PC-3 (cell line): ENCODE results near the gene PIEZO2.

ENCODE experiments used
- EZH2 ChIP-seq: fragments of 300-600 bp; sonication (generic); IDR thresholded peaks from one replicate; pipeline ENCODE4 v1.6.1; 2017; ENCODE audit warnings: antibody characterized with exemption, mild to moderate bottlenecking, low read length; ENCODE audit not compliant: unreplicated experiment
- EZH2phosphoT487 ChIP-seq: fragments of 300-600 bp; sonication (generic); IDR thresholded peaks from 2 replicates; pipeline ENCODE4 v1.6.1; 2018; ENCODE audit warnings: mild to moderate bottlenecking, antibody characterized with exemption, low read length, borderline replicate concordance
- TF ChIP-seq, protein P1 (sequence below): fragments of 300-600 bp; sonication (generic); conservative IDR thresholded peaks from 2 replicates; pipeline ENCODE4 v1.5.1; 2017; ENCODE audit warnings: antibody characterized with exemption, low read depth, mild to moderate bottlenecking, low read length

DNA sequence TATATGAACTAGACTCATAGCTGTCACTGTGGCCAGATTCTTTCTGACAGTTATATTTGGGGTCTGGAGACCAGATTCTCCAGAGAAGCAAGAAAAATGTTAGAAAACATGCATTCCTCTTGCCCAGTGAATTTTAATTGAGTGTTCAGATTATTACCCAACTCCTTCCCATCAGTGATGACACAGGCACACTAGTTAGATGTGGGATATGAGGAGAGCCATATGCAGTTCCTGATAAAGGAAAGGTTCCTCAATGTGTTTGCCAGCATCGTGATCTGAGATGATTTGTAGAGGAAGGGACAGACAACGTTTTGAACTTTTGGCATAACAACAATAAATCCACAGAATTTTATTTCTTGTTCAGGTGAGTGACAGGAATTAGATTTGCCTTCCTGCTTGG, 308.6 kb downstream of the PIEZO2 start:
- TF ChIP-seq, protein P1, sequence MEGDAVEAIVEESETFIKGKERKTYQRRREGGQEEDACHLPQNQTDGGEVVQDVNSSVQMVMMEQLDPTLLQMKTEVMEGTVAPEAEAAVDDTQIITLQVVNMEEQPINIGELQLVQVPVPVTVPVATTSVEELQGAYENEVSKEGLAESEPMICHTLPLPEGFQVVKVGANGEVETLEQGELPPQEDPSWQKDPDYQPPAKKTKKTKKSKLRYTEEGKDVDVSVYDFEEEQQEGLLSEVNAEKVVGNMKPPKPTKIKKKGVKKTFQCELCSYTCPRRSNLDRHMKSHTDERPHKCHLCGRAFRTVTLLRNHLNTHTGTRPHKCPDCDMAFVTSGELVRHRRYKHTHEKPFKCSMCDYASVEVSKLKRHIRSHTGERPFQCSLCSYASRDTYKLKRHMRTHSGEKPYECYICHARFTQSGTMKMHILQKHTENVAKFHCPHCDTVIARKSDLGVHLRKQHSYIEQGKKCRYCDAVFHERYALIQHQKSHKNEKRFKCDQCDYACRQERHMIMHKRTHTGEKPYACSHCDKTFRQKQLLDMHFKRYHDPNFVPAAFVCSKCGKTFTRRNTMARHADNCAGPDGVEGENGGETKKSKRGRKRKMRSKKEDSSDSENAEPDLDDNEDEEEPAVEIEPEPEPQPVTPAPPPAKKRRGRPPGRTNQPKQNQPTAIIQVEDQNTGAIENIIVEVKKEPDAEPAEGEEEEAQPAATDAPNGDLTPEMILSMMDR: no peak
- TF ChIP-seq EZH2 (no peak), EZH2phosphoT487 (no peak)
